ENCODE data around the gene THOP1. TPM values are rescaled to one million over a fixed set of nuclear protein-coding genes. Genes with fewer than 3 reads are reported as not detected.

Gene THOP1
- polyA plus RNA-seq, 2 of the 4 experiments (the other 2 are of a cell fraction): 43.5 to 90.5 TPM

GRCh38 chr19:2770055-2771013 is 15.0 kb upstream of the THOP1 start:
- WGBS (ENCODE audit: missing lambda C conversion rate): 95% methylated on average over 22 of the region's 40 CpGs
- H3K9me3 ChIP-seq: no peaks in the 10 kb centered on the region
- H3K4me1 ChIP-seq: no peaks in the 10 kb centered on the region
- no peak overlapping the region for H3K27ac ChIP-seq
- ChIA-PET POLR2A (no interaction called here), CTCF (interaction anchor here (0.6 to 1.8 kb wide), 3 partner anchors 13 to 122 kb away, joined by 3 to 5 read pairs (median 4); partner anchors contain the start of gene SGTA)
- ATAC-seq (no peak), DNase-seq (ENCODE audit: low read depth in 1 of 2, low spot score in 1 of 2) (no peak), FAIRE-seq (no peak)
- H3K4me2 ChIP-seq: no peak overlapping the region
- TF ChIP-seq FOSL2 (IDR thresholded peaks at IDR 0.05): no peak
- TF ChIP-seq FOSL2 (CRISPR knock-in tag; IDR thresholded peaks at IDR 0.05): no peak
- no peak for TF ChIP-seq TFCP2L1 (CRISPR knock-in tag; IDR thresholded peaks at IDR 0.05)
- TF ChIP-seq NR3C1 (IDR thresholded peaks at IDR 0.05): no peak
- no peak for TF ChIP-seq EP300 (IDR thresholded peaks at IDR 0.05)
- TF ChIP-seq ZNF302 (CRISPR knock-in tag; IDR thresholded peaks at IDR 0.05): no peak
- TF ChIP-seq USF2 (IDR thresholded peaks at IDR 0.05): no peak
- TF ChIP-seq, protein P1, sequence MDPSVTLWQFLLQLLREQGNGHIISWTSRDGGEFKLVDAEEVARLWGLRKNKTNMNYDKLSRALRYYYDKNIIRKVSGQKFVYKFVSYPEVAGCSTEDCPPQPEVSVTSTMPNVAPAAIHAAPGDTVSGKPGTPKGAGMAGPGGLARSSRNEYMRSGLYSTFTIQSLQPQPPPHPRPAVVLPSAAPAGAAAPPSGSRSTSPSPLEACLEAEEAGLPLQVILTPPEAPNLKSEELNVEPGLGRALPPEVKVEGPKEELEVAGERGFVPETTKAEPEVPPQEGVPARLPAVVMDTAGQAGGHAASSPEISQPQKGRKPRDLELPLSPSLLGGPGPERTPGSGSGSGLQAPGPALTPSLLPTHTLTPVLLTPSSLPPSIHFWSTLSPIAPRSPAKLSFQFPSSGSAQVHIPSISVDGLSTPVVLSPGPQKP (IDR thresholded peaks at IDR 0.05; ENCODE audit: low read depth, low read length): no peak
- no peak for TF ChIP-seq RARB (CRISPR knock-in tag; IDR thresholded peaks at IDR 0.05)
- no peak for TF ChIP-seq CHD4 (IDR thresholded peaks at IDR 0.05; ENCODE audit: borderline replicate concordance)
- no peak for TF ChIP-seq RAD21 (conservative IDR thresholded peaks at IDR 0.05 in 1 of 2, IDR thresholded peaks at IDR 0.05 in 1 of 2)
- no peak for TF ChIP-seq HOXB13 (CRISPR knock-in tag; IDR thresholded peaks at IDR 0.05; ENCODE audit: low read depth)
- H3K4me3 ChIP-seq: no peak overlapping the region

DNA sequence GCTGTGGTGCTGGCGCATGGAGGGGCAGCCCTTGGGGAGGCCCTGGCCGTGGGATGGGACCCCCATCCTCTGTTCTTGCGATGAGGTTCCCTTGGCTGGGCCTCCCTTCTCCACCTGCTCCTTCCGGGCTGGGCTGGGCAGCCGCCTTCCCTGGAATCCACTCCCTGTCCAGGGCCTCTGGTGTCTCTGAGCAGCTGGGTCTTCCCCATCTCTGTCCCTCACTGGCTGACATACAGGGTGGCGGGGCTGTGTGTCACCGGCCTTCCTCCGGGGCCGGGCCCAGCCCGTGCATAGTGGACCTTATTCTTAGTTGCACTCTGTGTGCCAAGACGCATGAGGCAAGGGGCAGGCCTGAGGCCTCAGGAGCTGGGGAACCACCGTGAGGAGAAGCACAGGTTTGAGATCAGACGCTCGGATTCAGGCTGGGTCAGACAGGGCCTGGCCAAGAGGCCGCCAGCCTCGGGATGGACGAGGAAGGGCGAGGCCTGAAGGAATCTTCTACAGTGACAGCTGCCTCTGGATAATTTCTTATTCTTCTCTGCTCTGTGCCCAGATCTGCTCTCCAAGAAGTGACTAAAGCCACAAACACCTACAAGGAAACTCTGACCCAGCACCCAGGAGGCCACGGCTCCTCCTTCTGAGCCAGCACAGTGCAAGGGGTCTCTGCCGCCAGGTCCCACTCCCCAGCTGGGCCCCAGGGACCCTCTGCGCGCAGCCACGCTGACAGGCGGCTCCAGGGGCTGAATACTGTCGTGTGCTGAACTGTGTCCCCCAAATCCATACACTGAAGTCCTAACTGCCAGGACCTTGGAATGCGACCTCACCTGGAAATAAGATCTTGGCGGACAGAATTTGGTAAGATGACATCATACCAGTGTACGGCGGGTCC is 13.3 kb upstream of the THOP1 start:
- Histone ChIP-seq H3K4me2 (no peak overlapping the region), H3K27ac (no peak overlapping the region), H3K4me3 (no peak overlapping the region), H3K9me3 (no peaks in the 10 kb centered on the region), H3K4me1 (no peaks in the 10 kb centered on the region)
- ATAC-seq: no peak
- 89% methylated on average over 18 of the region's 29 CpGs for WGBS (ENCODE audit: missing lambda C conversion rate)
- TF ChIP-seq HOXA7 (CRISPR knock-in tag; IDR thresholded peaks at IDR 0.05) (no peak), ZC3H11A (IDR thresholded peaks at IDR 0.05) (no peak), KDM5A (IDR thresholded peaks at IDR 0.05) (no peak), JUN (IDR thresholded peaks at IDR 0.05) (no peak), GATA3 (IDR thresholded peaks at IDR 0.05; ENCODE audit: borderline replicate concordance) (no peak), CHD2 (IDR thresholded peaks at IDR 0.05; ENCODE audit: low read length, partially characterized antibody) (no peak)
- CTCF ChIA-PET: interaction anchor here (1.8 kb wide), 1 partner anchor 124 kb away, joined by 5 read pairs; no protein-coding TSS in a partner anchor
- POLR2A ChIA-PET: no interaction called here
- FAIRE-seq: no peak
- no peak for DNase-seq (ENCODE audit: low read depth in 1 of 2, low spot score in 1 of 2)

GRCh38 chr19:2774083-2774679 is 11.1 kb upstream of the THOP1 start:
- no peak for FAIRE-seq
- Histone ChIP-seq H3K4me3 (no peak overlapping the region), H3K9me3 (no peaks in the 10 kb centered on the region), H3K4me2 (no peak overlapping the region), H3K27ac (no peak overlapping the region), H3K4me1 (no peaks in the 10 kb centered on the region)
- no peak for DNase-seq (ENCODE audit: low read depth in 1 of 2, low spot score in 1 of 2)
- ChIA-PET POLR2A (no interaction called here), CTCF (no interaction called here)
- ATAC-seq: no peak
- TF ChIP-seq EP300 (IDR thresholded peaks at IDR 0.05) (no peak), HES2 (IDR thresholded peaks at IDR 0.05) (no peak), KDM5A (IDR thresholded peaks at IDR 0.05) (no peak), NR3C1 (IDR thresholded peaks at IDR 0.05) (no peak), ZC3H11A (IDR thresholded peaks at IDR 0.05) (no peak), SMC3 (IDR thresholded peaks at IDR 0.05) (no peak)
- 93% methylated on average over 28 of the region's 32 CpGs for WGBS (ENCODE audit: missing lambda C conversion rate)

All from A549 (cell line).